ENCODE results near the gene TNFSF10.

GRCh38 chr3:172539273-172539672 lies 16.0 kb upstream of the TNFSF10 start:
- TF ChIP-seq, protein P1, sequence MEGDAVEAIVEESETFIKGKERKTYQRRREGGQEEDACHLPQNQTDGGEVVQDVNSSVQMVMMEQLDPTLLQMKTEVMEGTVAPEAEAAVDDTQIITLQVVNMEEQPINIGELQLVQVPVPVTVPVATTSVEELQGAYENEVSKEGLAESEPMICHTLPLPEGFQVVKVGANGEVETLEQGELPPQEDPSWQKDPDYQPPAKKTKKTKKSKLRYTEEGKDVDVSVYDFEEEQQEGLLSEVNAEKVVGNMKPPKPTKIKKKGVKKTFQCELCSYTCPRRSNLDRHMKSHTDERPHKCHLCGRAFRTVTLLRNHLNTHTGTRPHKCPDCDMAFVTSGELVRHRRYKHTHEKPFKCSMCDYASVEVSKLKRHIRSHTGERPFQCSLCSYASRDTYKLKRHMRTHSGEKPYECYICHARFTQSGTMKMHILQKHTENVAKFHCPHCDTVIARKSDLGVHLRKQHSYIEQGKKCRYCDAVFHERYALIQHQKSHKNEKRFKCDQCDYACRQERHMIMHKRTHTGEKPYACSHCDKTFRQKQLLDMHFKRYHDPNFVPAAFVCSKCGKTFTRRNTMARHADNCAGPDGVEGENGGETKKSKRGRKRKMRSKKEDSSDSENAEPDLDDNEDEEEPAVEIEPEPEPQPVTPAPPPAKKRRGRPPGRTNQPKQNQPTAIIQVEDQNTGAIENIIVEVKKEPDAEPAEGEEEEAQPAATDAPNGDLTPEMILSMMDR (IDR thresholded peaks at IDR 0.05; ENCODE audit: low read length), result no peak
- no peak for TF ChIP-seq EZH2 (optimal IDR thresholded peaks at IDR 0.05; ENCODE audit: low read depth, low read length)
- TF ChIP-seq EZH2phosphoT487 (IDR thresholded peaks at IDR 0.05; ENCODE audit: low read length), result no peak

All from MM.1S (cell line).